ENCODE data around the gene ZDHHC11B.
"Not testable (repeated sequence)": the region's sequence is repeated elsewhere in the genome, so short reads cannot be mapped to it uniquely, and the experiment has no call there.

ZDHHC11B gene, protein sequence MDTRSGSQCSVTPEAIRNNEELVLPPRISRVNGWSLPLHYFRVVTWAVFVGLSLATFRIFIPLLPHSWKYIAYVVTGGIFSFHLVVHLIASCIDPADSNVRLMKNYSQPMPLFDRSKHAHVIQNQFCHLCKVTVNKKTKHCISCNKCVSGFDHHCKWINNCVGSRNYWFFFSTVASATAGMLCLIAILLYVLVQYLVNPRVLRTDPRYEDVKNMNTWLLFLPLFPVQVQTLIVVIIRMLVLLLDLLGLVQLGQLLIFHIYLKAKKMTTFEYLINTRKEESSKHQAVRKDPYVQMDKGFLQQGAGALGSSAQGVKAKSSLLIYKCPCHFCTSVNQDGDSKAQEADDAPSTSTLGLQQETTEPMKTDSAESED

GRCh38 chr5:784428-785177 lies at the start of gene ZDHHC11B:
TSS of gene ZDHHC11B (minus strand) at chr5:784729. CDS start at chr5:766919, 17,810 bp downstream.
- DNase-seq, result peak; percentile 96

GRCh38 chr5:834013-834412 lies 49.5 kb upstream of the ZDHHC11B start:
- DNase-seq, result peak; percentile 12

DNA sequence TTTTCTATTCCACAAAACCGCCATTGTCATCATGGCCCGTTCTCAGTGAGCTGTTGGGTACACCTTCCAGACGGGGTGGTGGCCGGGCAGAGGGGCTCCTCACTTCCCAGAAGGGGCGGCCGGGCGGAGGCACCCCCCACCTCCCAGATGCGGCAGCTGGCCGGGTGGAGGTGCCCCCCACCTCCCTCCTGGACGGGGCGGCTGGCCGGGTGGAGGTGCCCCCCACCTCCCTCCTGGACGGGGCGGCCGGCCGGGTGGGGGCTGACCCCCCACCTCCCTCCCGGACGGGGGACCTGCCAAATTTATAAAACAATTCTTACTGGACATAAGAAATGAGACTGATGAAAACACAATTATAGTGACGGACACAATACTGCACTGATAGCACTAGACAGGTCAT lies 43.7 kb upstream of the ZDHHC11B start:
- not testable (repeated sequence) for DNase-seq

DNA sequence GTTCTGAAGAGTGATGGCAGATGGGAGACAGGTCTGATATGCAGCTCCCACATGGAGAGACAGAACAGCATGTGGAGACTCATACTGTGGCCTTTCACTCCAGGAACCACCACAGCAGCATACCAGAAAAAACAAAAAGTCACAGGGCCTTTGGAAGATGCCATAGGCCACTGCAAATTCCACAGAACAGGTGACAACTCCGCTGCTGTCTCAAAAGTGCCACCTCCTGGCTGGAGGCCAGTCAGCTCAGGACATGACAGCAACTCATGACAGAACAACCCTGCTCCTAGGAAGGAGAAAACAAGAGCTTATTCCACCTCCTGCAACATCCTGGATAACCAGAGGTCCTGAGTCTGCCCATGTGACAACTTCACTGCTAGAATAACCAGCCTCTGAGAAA lies 41.0 kb upstream of the ZDHHC11B start:
- not testable (repeated sequence) for DNase-seq

DNA sequence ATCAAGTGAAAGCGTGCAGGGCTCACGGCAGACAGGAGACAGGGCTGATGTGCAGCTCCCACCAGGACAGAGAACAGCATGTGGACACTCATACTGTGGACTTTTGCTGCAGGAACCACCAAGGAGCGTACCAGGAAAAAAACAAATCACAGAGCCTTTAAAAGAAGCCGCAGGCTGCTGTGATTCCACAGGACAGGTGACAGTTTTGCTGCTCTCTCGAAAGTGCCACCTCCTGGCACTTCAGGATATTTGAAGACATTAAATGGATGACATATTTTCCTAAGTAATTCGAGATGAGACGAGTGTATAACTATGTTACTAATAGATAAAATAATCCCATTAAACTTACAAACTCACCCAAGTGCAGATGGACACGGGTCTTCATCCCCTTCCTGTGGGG lies 37.0 kb upstream of the ZDHHC11B start:
- DNase-seq, result no peak

DNA sequence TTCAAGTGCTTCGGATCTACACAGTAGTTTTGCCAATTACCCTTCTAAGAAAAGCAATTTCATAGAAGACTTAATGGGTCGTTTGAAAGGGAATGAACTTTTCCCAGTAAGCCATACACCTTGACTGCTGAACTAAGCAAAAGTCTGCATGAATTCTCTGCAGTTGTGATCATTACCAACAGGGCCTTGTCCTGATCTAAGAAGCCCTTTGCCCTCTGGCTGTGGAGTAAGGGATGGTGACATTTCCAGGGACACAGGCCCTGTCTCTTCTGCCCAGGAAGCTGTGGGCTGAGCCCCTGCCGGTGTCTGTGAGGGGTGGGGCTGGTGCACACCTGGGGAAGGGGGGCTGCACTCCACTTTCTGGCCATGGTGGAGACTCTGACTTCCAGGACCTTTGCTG lies 35.7 kb upstream of the ZDHHC11B start:
- DNase-seq, result no peak

DNA sequence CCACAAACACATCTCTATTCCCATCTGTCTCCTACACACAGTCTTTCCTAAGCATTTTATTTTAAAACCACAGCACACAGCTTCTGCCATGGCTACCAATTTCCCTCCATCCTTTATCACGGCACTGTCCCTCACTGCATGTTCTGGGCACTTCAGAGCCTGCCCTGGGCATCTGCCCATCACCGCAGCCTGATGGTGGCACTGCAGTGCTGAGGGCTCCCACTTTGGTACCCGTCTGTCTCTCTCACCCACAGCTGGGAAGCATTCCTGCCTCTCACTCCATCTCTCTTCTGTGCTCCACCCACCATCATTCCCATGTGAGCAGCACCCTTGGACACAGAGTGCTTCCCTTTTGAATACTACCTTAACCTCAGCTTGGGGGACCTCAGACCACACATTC lies 34.5 kb upstream of the ZDHHC11B start:
- DNase-seq, result no peak

GRCh38 chr5:816176-816575 lies 31.6 kb upstream of the ZDHHC11B start:
- no peak for DNase-seq

DNA sequence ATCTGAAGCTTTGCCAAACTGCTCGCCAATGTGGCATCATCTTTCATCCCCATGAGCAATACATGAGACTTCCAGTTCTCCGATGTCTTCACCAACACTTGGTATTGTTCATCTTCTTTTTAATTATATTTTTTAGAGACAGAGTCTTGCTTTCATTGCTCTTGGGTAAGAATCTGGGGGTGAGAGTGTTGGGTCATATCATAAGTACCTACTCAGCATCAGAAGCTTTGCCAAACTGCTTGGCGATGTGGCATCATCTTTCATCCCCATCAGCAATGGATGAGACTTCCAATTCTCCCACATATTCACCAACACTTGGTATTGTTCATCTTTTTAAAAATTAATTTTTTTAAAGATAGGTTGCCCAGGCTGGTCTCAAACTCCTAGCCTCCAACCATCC lies 30.9 kb upstream of the ZDHHC11B start:
- no peak for DNase-seq

GRCh38 chr5:813575-813974 lies 29.0 kb upstream of the ZDHHC11B start:
- DNase-seq, result not testable (repeated sequence)

- not testable (repeated sequence) for DNase-seq
Measured at GRCh38 chr5:811384-811783, 26.9 kb upstream of the ZDHHC11B start.

DNA sequence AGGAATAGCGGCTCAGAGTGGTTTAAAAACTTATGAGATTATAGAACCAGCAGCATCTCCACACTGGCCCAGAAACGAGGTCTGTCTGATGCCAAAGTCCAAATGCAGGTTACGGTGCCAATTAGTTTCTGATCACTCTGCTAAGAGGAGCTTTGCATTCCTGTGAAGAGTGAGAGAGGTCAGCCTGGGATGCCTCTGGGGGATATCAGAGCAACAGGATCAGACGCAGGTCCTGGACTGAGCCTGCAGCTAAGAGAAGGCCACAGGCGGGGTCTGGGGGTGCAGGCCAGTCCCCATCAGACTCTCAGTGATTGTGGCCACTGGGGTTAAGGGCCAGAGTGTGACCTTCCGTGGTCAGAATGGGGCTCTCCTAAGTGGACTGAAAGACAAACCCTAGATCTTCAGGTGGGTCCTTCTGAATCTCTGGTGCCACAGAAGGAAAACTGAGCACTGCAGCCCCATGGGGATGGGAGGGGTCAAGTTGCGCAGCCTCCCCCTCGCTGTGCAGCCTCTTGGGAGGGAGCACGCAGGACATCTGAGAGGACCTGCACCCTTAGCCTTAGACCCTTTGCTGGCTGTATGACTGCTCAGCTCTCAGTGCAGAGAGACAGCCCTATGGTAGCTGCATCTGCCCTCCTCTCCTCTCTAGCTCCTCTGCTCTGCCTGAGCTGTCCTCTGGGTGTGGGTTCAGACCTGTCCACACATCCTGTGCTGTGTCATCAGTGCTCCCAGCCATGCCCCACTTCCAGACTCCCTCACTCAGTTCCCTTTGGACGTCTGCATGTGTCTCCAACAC lies 23.4 kb upstream of the ZDHHC11B start:
- not testable (repeated sequence) for DNase-seq

- no peak for DNase-seq
Measured at GRCh38 chr5:801472-801871, 16.9 kb upstream of the ZDHHC11B start.

- not testable (repeated sequence) for DNase-seq
Measured at GRCh38 chr5:801055-801454, 16.5 kb upstream of the ZDHHC11B start.

DNA sequence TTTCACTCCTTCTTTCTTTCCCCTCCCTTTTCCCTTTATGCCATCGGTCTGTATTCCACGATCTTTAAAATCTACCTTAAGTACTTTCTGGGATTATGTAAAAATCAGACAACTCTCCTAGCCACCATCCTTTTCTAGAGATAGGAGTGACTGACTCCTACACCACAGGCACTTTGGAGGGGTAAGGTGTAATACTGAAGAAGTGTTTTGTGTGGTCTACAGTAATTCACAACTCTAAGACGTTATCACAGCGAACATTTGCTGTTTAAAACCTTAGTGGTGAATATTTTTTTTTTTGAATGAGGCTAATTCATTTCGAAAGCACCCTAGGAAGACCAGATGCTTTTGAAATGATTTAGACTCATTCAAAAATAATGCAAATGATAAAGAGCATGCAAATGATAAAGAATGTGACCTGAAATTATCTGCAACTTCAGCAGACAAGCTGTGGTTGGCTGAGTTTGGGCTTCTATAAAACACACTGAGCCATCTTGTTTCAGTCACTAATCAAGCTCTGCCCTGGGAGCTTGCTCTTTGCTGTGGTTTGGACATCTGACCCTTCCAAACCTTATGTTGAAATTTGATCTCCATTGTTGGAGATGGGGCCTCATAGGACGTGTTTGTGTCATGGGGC lies 14.1 kb upstream of the ZDHHC11B start:
- not testable (repeated sequence) for DNase-seq

- not testable (repeated sequence) for DNase-seq
Measured at GRCh38 chr5:797986-798385, 13.5 kb upstream of the ZDHHC11B start.

DNA sequence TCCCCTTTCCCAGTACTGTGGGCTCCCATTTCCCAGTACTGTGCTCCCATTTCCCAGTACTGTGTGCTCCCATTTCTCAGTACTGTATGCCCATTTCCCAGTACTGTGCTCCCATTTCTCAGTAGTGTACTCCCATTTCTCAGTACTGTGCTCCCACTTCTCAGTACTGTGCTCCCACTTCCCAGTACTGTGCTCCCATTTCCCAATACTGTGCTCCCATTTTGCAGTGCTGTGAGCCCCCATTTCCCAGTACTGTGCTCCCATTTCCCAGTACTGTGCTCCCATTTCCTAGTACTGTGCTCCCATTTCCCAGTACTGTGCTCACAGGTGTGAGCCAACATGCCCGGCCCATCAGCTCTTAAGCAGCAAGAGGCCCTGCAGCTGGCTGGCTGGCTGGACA lies 11.3 kb upstream of the ZDHHC11B start:
- DNase-seq, result not testable (repeated sequence)

GRCh38 chr5:794948-795347 lies 10.4 kb upstream of the ZDHHC11B start:
- DNase-seq, result not testable (repeated sequence)

- peak; percentile 44 for DNase-seq
Measured at GRCh38 chr5:788703-789102, 4.2 kb upstream of the ZDHHC11B start.

- DNase-seq, result peak; percentile 22
Measured at GRCh38 chr5:787857-788233, 3.3 kb upstream of the ZDHHC11B start.

DNA sequence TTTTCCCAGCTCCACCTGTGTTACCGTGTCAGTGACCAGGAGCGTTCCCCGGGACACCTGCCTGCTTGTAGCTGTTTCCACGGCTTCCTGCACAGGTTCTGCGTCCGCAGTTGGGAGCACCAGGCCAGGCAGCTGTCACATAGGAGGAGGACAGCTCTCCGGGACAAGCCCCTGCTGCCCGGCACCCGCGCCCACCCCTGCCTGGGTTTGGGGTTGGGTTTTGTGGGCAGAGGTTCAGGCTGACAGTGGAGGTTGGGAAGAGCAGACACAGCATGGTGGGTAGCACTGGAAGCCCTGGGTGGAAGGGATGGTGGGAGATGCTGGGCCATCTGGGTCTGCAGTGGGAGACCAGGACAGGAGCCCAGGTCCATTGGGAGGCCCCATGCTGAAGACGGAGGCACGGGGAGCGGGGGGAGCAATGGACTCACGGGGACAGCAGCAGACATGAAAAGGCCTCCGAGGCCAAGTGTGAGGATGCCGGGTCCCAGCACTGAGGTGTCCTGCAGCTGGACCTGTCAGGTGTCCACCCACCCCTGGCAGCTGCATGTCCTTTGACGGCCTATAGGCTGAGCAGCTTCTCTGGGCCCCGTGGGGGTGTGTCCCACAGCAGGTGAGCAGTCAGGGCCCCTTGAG lies 2.8 kb upstream of the ZDHHC11B start:
- DNase-seq, result peak; percentile 42

DNA sequence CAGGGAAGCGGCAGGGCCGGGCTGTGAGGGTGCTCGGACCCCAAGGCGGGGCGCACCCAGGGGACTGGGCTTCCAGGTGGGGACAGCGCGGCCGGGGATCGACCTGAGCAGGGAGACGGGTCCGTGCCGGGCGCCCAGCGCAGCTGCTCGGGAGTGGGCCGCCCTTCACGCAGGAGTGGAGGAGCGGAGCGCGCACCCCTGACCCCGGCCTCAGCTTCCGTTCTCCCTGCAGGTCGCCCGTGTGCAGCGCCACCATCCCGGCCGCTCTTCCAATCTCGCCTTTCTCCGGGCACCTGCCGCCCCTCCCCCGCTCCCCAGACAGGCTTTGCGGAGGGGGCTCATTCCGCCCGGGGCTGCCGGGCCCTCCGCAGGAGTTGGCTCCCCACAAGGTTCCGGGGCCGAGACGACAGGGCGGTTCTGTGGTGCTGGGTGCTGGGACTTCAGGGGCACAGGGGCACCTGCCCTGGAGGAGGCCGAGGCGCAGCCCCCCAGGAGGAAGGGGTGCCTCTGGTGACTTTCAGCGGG lies 714 bp upstream of the ZDHHC11B start:
- peak; percentile 49 for DNase-seq
